HUES48 (cell line): ENCODE data around the gene OAF.

Experiments
- H3K27ac ChIP-seq: one replicate; pipeline ENCODE4 v1.7.0; 2013; ENCODE audit warnings: low read depth, low read length, inconsistent platforms
- H3K27me3 ChIP-seq: 2 replicates; pipeline ENCODE4 v1.6.1; 2013; ENCODE audit warnings: mild to moderate bottlenecking, low read length; ENCODE audit not compliant: control insufficient read depth, insufficient read depth
- H3K36me3 ChIP-seq: 2 replicates; pipeline ENCODE4 v1.6.1; 2013; ENCODE audit warnings: low read length; ENCODE audit not compliant: control insufficient read depth, insufficient read depth
- H3K4me1 ChIP-seq: 2 replicates; pipeline ENCODE4 v1.6.1; 2013; ENCODE audit warnings: mild to moderate bottlenecking, low read length; ENCODE audit not compliant: control insufficient read depth, insufficient read depth
- H3K4me3 ChIP-seq: 2 replicates; pipeline ENCODE4 v1.5.1; 2013; ENCODE audit warnings: mild to moderate bottlenecking, low read depth, low read length
- H3K9ac ChIP-seq: 2 replicates; pipeline ENCODE4 v1.6.1; 2013; ENCODE audit warnings: mild to moderate bottlenecking, low read depth, low read length, moderate library complexity
- H3K9me3 ChIP-seq: 2 replicates; pipeline ENCODE4 v1.6.1; 2013; ENCODE audit warnings: low read length; ENCODE audit not compliant: control insufficient read depth, insufficient read depth

Gene OAF

GRCh38 chr11:120236169-120237107, 25.6 kb downstream of the OAF start:
- peaks cover 30% of the 10 kb centered on the region for H3K27me3 ChIP-seq
- 0 out of 2 replicates have a peak, but pooled peaks cover 5% of the 10 kb centered on the region for H3K4me1 ChIP-seq
- peak overlapping the region; percentile 76 for H3K27ac ChIP-seq
- H3K4me3 ChIP-seq: no peak overlapping the region
- no peaks in the 10 kb centered on the region for H3K36me3 ChIP-seq
- no peaks in the 10 kb centered on the region for H3K9me3 ChIP-seq
- peak overlapping the region; percentile 42 for H3K9ac ChIP-seq

- Histone ChIP-seq H3K4me1 (peaks cover 5% of the 10 kb centered on the region; the same call in 1 of the 2 replicates), H3K27me3 (peaks cover 48% of the 10 kb centered on the region), H3K9ac (no peak overlapping the region), H3K4me3 (peak overlapping the region; percentile 58; the same call in 1 of the 2 replicates), H3K36me3 (no peaks in the 10 kb centered on the region), H3K9me3 (no peaks in the 10 kb centered on the region), H3K27ac (no peak overlapping the region)
These were observed 28.3 kb downstream of the OAF start for GRCh38 chr11:120238968-120239620.

GRCh38 chr11:120239713-120240640, 29.1 kb downstream of the OAF start, which contains the start of gene POU2F3:
POU2F3 (plus strand) TSS chr11:120240140; CDS start chr11:120240344, 204 bp downstream.
- Histone ChIP-seq H3K36me3 (no peaks in the 10 kb centered on the region), H3K4me1 (peaks cover 12% of the 10 kb centered on the region), H3K4me3 (peak within 1 kb of the TSS; percentile 58), H3K9me3 (no peaks in the 10 kb centered on the region), H3K27me3 (peaks cover 48% of the 10 kb centered on the region), H3K27ac (no peak within 1 kb of the TSS), H3K9ac (no peak within 1 kb of the TSS)

GRCh38 chr11:120240866-120241265, 30.0 kb downstream of the OAF start:
- Histone ChIP-seq H3K27me3 (peaks cover 48% of the 10 kb centered on the region), H3K4me1 (peaks cover 18% of the 10 kb centered on the region), H3K4me3 (no peak overlapping the region), H3K9me3 (no peaks in the 10 kb centered on the region), H3K36me3 (no peaks in the 10 kb centered on the region), H3K27ac (no peak overlapping the region), H3K9ac (no peak overlapping the region)

- no peaks in the 10 kb centered on the region for H3K36me3 ChIP-seq
- H3K4me1 ChIP-seq: peaks cover 19% of the 10 kb centered on the region
- peaks cover 48% of the 10 kb centered on the region for H3K27me3 ChIP-seq
- no peak overlapping the region for H3K4me3 ChIP-seq
- no peaks in the 10 kb centered on the region for H3K9me3 ChIP-seq
- no peak overlapping the region for H3K9ac ChIP-seq
- no peak overlapping the region for H3K27ac ChIP-seq
These were observed 30.4 kb downstream of the OAF start for GRCh38 chr11:120241277-120241676.

GRCh38 chr11:120243221-120243620, 32.4 kb downstream of the OAF start:
- H3K4me1 ChIP-seq: peaks cover 30% of the 10 kb centered on the region
- no peak overlapping the region for H3K4me3 ChIP-seq
- no peaks in the 10 kb centered on the region for H3K36me3 ChIP-seq
- H3K9me3 ChIP-seq: no peaks in the 10 kb centered on the region
- H3K27ac ChIP-seq: no peak overlapping the region
- H3K9ac ChIP-seq: no peak overlapping the region
- H3K27me3 ChIP-seq: peaks cover 46% of the 10 kb centered on the region

- H3K4me1 ChIP-seq: peaks cover 44% of the 10 kb centered on the region
- peaks cover 31% of the 10 kb centered on the region for H3K27me3 ChIP-seq
- H3K36me3 ChIP-seq: no peaks in the 10 kb centered on the region
- H3K9ac ChIP-seq: no peak overlapping the region
- no peak overlapping the region for H3K27ac ChIP-seq
- no peaks in the 10 kb centered on the region for H3K9me3 ChIP-seq
- no peak overlapping the region for H3K4me3 ChIP-seq
These were observed 33.9 kb downstream of the OAF start for GRCh38 chr11:120244476-120245365.

- H3K4me1 ChIP-seq: peaks cover 44% of the 10 kb centered on the region
- no peak overlapping the region for H3K9ac ChIP-seq
- H3K9me3 ChIP-seq: no peaks in the 10 kb centered on the region
- peaks cover 31% of the 10 kb centered on the region for H3K27me3 ChIP-seq
- no peak overlapping the region for H3K4me3 ChIP-seq
- no peak overlapping the region for H3K27ac ChIP-seq
- H3K36me3 ChIP-seq: no peaks in the 10 kb centered on the region
These were observed 34.6 kb downstream of the OAF start for GRCh38 chr11:120245434-120245833.

GRCh38 chr11:120248551-120249278, 37.9 kb downstream of the OAF start:
- peaks cover 44% of the 10 kb centered on the region for H3K4me1 ChIP-seq
- H3K9ac ChIP-seq: no peak overlapping the region
- no peaks in the 10 kb centered on the region for H3K36me3 ChIP-seq
- peak overlapping the region; percentile 92 for H3K27ac ChIP-seq
- H3K9me3 ChIP-seq: no peaks in the 10 kb centered on the region
- H3K27me3 ChIP-seq: peaks cover 7% of the 10 kb centered on the region; the same call in 1 of the 2 replicates
- H3K4me3 ChIP-seq: no peak overlapping the region
